GM12878 (cell line): ENCODE measurements around the gene AGTPBP1. TPM values are rescaled to one million over a fixed set of nuclear protein-coding genes. Genes with fewer than 3 reads are reported as not detected.

Source experiments
- ATAC-seq: fragments of 200-7000 bp; cut with Tn5 transposase; 3 replicates; pipeline ENCODE4 v1.9.1; 2020; ENCODE audit warnings: mild to moderate bottlenecking, moderate library complexity
- BruUV-seq: library from RNA; stranded (reverse); fragments of 400-500 nt; replicated peaks from 2 replicates; lab custom pipeline; 2021; lab: Mats Ljungman, UMichigan
- CTCF ChIA-PET: fragments of 300-600 bp; sonication (Branson Sonifier 250); formaldehyde crosslinking; extraction: SDS; loops from one replicate; lab custom pipeline; 2021; ENCODE audit warnings: inconsistent platforms; lab: Yijun Ruan, JAX
- POLR2A ChIA-PET: fragments of 350-600 bp; formaldehyde crosslinking; extraction: SDS; loops from one replicate; lab custom pipeline; 2021; ENCODE audit warnings: inconsistent platforms; lab: Charles Lee
- RAD21 ChIA-PET: fragments of 300-600 bp; sonication (Branson Sonifier 250); formaldehyde crosslinking; loops from one replicate; lab custom pipeline; 2023; ENCODE audit warnings: antibody characterized with exemption; ENCODE audit not compliant: unreplicated experiment; lab: Charles Lee
- SMC1A ChIA-PET: fragments of 300-600 bp; sonication (Branson Sonifier 250); formaldehyde crosslinking; loops from one replicate; lab custom pipeline; 2023; ENCODE audit not compliant: unreplicated experiment, uncharacterized antibody; lab: Charles Lee
- DNase-seq: peaks from one replicate; pipeline ENCODE4 v3.0.0-alpha.2; 2011; ENCODE audit warnings: low read depth, low spot score
- FAIRE-seq: peaks from 3 replicates; lab custom pipeline; 2011; peaks lifted over from hg19 to GRCh38; lab: Jason Lieb, UNC
- H2AFZ ChIP-seq: 2 replicates; pipeline ENCODE4 v1.6.0; 2011; ENCODE audit warnings: low read depth, low read length, control low read depth; ENCODE audit not compliant: control insufficient read depth
- H3K27ac ChIP-seq: 2 replicates; pipeline ENCODE4 v1.5.1; 2011; ENCODE audit warnings: control low read depth; ENCODE audit not compliant: control insufficient read depth, insufficient read depth
- H3K27me3 ChIP-seq, 2 experiments: replicated peaks in 1 of 2; 2 replicates each; pipeline versions ENCODE4 v1.6.0 to v1.6.1; 2011; ENCODE audit warnings: low read length in 1 of 2; ENCODE audit not compliant: control insufficient read depth in 2 of 2, insufficient read depth in 2 of 2
- H3K36me3 ChIP-seq, 2 experiments: 2 replicates each; pipeline ENCODE4 v1.5.1; 2011; ENCODE audit warnings: low read length in 1 of 2; ENCODE audit not compliant: control insufficient read depth in 2 of 2, insufficient read depth in 2 of 2
- H3K4me1 ChIP-seq: 2 replicates; pipeline ENCODE4 v1.6.1; 2011; ENCODE audit warnings: mild to moderate bottlenecking, low read length, moderate library complexity, mixed read lengths; ENCODE audit not compliant: control insufficient read depth, insufficient read depth
- H3K4me2 ChIP-seq: 2 replicates; pipeline ENCODE4 v1.6.0; 2011; ENCODE audit warnings: control low read depth; ENCODE audit not compliant: control insufficient read depth, insufficient read depth
- H3K4me3 ChIP-seq: fragments of 200-600 bp; sonication (generic); 2 replicates; pipeline ENCODE4 v1.5.1; 2016
- H3K79me2 ChIP-seq: 2 replicates; pipeline ENCODE4 v1.6.0; 2011; ENCODE audit warnings: low read length; ENCODE audit not compliant: control insufficient read depth, insufficient read depth
- H3K9ac ChIP-seq: 2 replicates; pipeline ENCODE4 v1.8.0; 2011; ENCODE audit warnings: low read length, control low read depth, mixed read lengths; ENCODE audit not compliant: control insufficient read depth, insufficient read depth
- H3K9me3 ChIP-seq: replicated peaks from 3 replicates; pipeline ENCODE4 v1.5.1; 2011; ENCODE audit warnings: mild to moderate bottlenecking, low read length; ENCODE audit not compliant: control insufficient read depth, insufficient read depth
- H4K20me1 ChIP-seq: 2 replicates; pipeline ENCODE4 v1.6.0; 2011; ENCODE audit not compliant: control insufficient read depth, insufficient read depth
- BRCA1 ChIP-seq: IDR thresholded peaks from 2 replicates; pipeline ENCODE4 v1.6.1; 2011; ENCODE audit warnings: low read depth, low read length, improper control_type of control experiment
- HDGF ChIP-seq: fragments of 450-650 bp; IDR thresholded peaks from 2 replicates; pipeline ENCODE4 v1.6.1; 2016; ENCODE audit warnings: antibody characterized with exemption
- JUNB ChIP-seq: IDR thresholded peaks from 2 replicates; pipeline ENCODE4 v1.6.1; 2016; ENCODE audit warnings: antibody characterized with exemption, mild to moderate bottlenecking
- NR2F1 ChIP-seq: fragments of 450-650 bp; conservative IDR thresholded peaks from 2 replicates; pipeline ENCODE4 v1.6.1; 2017; ENCODE audit warnings: mild to moderate bottlenecking
- RBBP5 ChIP-seq: fragments of 200-600 bp; sonication (generic); conservative IDR thresholded peaks from 2 replicates; pipeline ENCODE4 v1.6.1; 2016
- TCF12 ChIP-seq: IDR thresholded peaks from 2 replicates; pipeline ENCODE4 v1.6.1; 2011; ENCODE audit warnings: low read depth, mild to moderate bottlenecking, low read length
- ZNF384 ChIP-seq: IDR thresholded peaks from 2 replicates; pipeline ENCODE4 v1.6.1; 2012; ENCODE audit warnings: low read depth, mild to moderate bottlenecking, low read length, improper control_type of control experiment, borderline replicate concordance
- ZZZ3 ChIP-seq: IDR thresholded peaks from 2 replicates; pipeline ENCODE4 v1.6.1; 2011; ENCODE audit warnings: low read depth; ENCODE audit not compliant: control insufficient read depth, insufficient read length
- WGBS: methylation state at CpG from one replicate; pipeline ENCODE4 v1.1.6; 2016; ENCODE audit warnings: low lambda C conversion rate; ENCODE audit not compliant: insufficient replicate concordance, insufficient coverage; ENCODE audit errors: missing lambda C conversion rate; 5-methylcytosine and 5-hydroxymethylcytosine counted together
- in situ Hi-C: fragments of 300-500 bp; cut with MboI; formaldehyde crosslinking; loops from 9 replicates; pipeline ENCODE4 v1.14.3; 2018; ENCODE audit warnings: mixed read lengths
- intact Hi-C: fragments of 100-400 bp; cut with micrococcal nuclease; formaldehyde crosslinking; loops from one replicate; pipeline ENCODE4 v1.14.2; 2022; ENCODE audit not compliant: unreplicated experiment
- polyA plus RNA-seq, 11 experiments: library from polyadenylated mRNA; depleted of rRNA in 4 of 11; unstranded in 6 of 11; stranded (reverse) in 5 of 11; fragments of >200 nt; fragmentation: Nextera tagmentation in 4 of 11; fragmentation: Illumina TruSeq in 1 of 11; extraction: Ambion mirVana in 4 of 11; extraction: Trizol in 1 of 11; gene quantifications; 1 replicate in 1 of 11; 2 replicates in 10 of 11; pipeline versions ENCODE4 v1.2.1 to v1.2.3, GENCODE V29; 2011 to 2016; ENCODE audit warnings: inconsistent platforms in 2 of 11, missing spikeins in 2 of 11, low read depth in 1 of 11
- total RNA-seq, 4 experiments: library from RNA; depleted of rRNA in 3 of 4; stranded (reverse); fragments of >200 nt in 3 of 4; fragmentation: Illumina TruSeq in 1 of 4; extraction: Trizol in 1 of 4; gene quantifications; 2 replicates each; pipeline versions ENCODE4 v1.2.1 to v1.2.3, GENCODE V29; 2013 to 2021
- TF ChIP-seq, protein P1 (sequence below): IDR thresholded peaks from 2 replicates; pipeline ENCODE4 v1.6.1; 2011; ENCODE audit warnings: low read depth, mild to moderate bottlenecking, low read length, moderate library complexity, borderline replicate concordance; ENCODE audit errors: extremely low read depth

The AGTPBP1 gene
- total and polyA plus RNA-seq, 10 of the 15 experiments (the other 5 are each of a cell fraction or from before 2014, with no cell fraction given) = 6.1 to 35.2 (median 20.0) TPM

DNA sequence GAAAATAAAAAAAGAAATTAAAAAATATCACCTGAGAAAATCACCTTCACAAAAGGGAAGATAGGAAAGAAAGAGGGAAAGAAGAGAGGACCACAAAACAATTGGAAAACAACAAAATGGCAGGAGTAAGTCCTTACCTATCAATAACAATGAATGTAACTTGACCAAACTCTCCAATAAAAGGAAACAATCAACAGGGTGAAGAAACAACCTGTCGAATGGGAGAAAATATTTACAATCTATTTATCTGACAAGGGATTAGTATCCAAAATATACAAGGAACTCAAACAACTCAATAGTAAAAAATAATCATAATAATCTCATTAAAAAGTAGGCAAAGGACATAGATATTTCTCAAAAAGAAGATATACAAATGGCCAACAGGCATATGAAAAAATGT, 135.8 kb downstream of the AGTPBP1 start:
- peaks cover 0 to 1% of the 10 kb centered on the region in 2 experiments; a peak in 2 of 4 replicates for H3K36me3 ChIP-seq
- intact Hi-C loops (no loop called here), in situ Hi-C loops (loop anchor here (5.0 kb wide), 1 partner anchor 1209 kb away; no protein-coding TSS in a partner anchor)
- no peaks in the 10 kb centered on the region for H3K79me2 ChIP-seq
- H3K9ac ChIP-seq = no peak overlapping the region
- ChIA-PET CTCF (no interaction called here), SMC1A (no interaction called here), RAD21 (no interaction called here)
- WGBS = 100% methylated on average over 1 of the region's 1 CpG
- ATAC-seq = no peak
- no peaks in the 10 kb centered on the region for H4K20me1 ChIP-seq
- DNase-seq = no peak
- FAIRE-seq = no peak
- peaks cover 4% of the 10 kb centered on the region; the same call in 1 of the 2 replicates for H3K4me1 ChIP-seq
- H2AFZ ChIP-seq = no peak overlapping the region
- no peaks in the 10 kb centered on the region for H3K27me3 ChIP-seq
- no peaks in the 10 kb centered on the region; the same call in 2 of the 3 replicates for H3K9me3 ChIP-seq
- H3K27ac ChIP-seq = no peak overlapping the region
- no peak overlapping the region for H3K4me3 ChIP-seq
- TF ChIP-seq ZZZ3 (no peak), ZNF384 (no peak), HDGF (no peak), JUNB (no peak), NR2F1 (no peak), BRCA1 (no peak), TCF12 (no peak), RBBP5 (no peak)
- TF ChIP-seq, protein P1, sequence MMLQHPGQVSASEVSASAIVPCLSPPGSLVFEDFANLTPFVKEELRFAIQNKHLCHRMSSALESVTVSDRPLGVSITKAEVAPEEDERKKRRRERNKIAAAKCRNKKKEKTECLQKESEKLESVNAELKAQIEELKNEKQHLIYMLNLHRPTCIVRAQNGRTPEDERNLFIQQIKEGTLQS = no peak
- TF ChIP-seq, all 136 proteins: peak for 0
- no TSS peak for BruUV-seq
- no peak overlapping the region for H3K4me2 ChIP-seq
- POLR2A ChIA-PET = no interaction called here
